Measurements from ENCODE around the gene FAM151A.

FAM151A gene

DNA sequence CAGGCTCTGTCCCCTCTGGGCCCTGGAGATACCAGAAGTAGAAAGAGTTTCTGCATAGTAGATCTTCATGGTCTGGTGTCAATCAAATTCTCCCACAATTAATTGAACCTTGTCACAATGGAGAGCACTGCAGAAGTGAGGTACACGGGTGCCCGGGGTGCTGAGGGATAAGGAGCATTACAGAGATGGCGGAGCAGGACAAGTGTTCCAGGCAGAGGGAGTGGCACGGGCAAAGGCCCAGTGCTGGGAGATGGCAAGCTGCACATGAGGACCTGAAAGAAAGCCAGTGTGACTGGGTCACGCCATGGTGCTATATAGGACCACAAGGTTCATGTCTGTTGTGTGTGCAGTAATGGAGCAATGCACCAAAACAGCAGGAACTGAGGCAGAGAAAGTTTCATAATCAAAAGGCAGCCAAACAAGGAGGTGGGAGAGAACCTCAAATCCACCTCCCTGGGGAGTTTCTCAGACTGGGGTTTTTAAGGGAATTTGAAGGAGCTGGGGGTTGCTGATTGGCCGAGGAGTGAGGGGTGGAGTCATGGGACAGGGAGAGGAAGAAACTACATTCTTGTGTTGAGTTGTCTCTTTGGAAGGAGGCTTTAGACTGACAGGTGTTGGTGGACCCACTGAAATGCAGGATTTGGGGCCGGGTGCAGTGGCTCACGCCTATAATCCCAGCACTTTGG is 47.6 kb downstream of the FAM151A start:
- DNase-seq, result no peak

DNA sequence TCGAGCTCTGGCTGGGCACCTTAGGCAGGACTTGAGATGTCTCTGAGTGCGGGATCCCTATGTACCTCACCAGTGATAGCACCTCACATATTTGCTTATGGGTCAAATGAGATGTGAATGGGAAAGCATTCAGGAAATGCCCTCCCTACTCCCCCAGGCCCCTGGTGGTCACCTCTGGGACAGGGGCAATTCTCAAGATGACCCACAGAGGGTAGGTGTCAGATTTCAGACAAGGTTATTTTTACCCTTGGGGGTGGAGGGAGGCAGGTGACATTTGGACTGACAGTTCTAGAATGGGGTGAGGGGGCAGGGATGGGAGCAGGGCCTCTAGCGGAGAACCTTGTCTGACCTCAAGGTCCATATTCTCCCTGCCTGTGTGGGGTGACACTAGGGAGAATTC is 48.2 kb downstream of the FAM151A start:
- DNase-seq, result no peak

DNA sequence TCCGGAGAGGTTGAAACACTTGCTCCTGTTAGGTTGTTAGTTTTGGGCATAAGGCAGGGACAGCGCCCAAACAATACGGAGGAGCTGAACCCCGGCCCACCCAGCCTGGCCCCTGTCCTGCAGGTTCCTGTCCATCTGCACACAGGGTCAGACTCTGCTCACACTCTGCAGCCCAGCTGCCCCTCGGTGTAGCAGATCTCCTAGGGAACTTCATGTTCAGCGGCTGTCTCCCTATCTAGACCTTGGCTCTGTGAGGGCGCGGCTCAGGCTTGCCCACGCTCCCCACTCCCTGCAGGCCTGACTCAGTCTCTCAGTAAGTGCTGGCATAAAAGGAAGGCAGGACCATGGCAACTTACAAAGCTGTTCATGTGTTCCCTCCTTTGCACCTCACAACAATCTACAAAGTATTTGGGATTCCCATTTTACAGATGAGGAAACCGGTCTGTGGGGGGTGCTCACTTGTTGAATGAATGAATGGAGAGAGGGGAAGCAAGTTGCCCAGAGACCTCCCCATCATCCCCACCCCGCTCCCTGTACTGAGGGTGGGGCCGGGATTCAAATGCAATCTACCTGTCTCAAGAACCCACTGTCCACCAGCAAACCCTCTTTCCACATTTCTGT is 49.1 kb downstream of the FAM151A start:
- no peak for DNase-seq

DNA sequence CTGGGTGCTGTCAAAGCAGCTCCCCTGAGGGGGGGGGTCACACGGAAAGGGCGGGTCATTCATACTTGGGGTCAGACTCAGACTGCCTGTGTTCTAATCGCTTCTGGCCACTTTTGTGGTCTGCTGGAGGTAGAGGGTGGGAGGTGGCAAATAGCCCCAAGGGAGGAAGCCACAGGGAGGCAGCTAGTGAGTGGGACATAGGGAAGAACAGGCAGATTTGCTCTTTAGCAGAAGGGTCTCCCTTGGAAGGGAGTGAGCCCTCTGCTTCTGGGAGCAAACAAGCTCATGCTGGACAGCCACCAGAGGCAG is 50.8 kb downstream of the FAM151A start:
- no peak for DNase-seq

DNA sequence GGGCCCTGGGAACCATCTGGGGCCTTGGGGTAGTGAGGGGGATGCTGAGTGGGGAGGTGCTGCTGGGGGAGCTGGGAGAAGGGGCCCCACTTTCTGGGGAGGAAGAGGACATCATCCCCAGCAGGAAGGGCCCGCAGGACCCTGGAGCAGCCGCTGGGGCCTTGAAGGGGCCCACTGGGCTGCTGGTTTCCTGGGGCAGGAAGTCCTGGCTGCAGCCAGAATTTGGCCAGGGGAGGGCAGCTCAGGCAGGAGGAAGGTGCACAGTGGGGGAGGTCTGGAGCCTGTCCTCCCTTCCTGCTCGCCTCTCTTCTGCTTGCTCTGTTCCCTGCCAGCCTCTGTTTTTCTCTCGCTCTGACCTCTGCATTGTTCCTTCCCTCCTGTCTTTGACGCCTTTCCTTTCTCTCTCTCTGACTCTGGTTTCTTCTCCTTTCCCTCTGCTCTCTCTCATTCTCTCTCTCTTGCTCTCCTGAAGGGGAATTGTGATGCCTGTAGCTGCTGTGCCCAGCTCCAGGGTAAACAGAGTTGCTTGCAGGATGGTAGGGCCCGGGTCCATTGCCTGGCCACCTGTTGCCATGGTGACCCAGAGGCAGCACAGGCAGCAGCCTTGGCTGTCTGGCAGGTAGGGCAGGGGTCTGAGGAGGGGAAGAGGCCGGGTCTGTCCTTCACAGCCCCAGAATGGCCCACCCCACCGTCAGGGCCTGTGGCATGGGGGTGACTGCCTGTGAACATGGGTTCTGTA is 51.4 kb downstream of the FAM151A start:
- DNase-seq, result no peak

DNA sequence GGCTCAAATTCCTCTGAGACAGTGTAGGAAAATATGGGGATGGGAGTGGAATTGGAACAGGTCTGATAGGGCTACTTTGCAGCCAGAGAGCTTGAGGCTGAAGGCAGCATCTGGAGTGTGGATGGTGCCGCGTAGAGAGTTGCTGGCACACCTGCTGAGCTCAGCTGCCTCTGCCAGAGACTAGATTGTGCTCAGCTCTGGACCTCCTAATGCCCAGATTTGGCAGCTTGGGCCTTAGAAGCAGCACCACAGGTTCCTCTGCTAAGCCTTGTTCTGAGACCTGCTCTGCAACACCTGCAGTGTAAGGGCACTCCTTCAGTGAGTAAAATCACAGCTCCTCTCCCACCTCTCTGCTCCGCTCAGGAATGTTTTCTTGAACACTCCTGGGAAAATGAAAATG is 52.0 kb downstream of the FAM151A start:
- DNase-seq, result no peak

DNA sequence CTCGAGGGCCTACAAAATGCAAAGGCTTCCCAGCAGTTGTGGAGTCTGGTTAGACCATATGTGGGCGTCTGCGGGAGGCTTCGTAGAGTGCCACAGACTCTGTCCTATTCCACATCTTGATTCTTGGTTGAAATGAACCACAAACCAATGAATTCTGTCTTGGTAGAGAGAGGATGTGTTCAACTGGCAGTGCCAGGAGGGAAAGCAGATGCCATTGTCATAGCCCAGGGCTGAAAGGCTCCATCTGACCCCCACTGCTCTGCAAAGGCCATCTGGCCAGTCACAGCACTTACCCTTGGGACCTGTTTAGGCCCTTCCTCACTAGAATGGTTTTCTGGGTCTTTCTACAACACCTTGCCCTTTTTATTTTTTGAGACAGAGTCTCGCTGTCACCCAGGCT is 53.2 kb downstream of the FAM151A start:
- no peak for DNase-seq

DNA sequence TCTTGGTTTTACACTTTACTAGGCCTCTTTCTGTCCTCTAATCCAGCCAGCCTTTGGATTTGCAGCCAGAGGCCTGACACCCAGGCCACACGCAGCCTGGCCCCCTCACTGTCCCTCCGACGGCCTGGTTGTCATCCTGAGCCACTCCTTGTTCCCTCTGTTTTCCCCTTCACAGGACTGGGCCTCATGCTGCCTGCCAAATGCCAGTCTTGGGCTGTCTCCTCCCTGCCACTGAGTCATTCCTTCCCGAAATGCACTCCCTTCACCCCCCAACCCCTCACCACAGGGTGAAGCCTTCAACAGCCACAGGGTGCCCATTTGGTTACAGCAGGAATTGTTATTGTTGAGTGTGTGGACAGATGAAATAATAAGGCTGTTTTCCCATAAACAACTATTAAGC is 54.0 kb downstream of the FAM151A start:
- DNase-seq, result no peak

DNA sequence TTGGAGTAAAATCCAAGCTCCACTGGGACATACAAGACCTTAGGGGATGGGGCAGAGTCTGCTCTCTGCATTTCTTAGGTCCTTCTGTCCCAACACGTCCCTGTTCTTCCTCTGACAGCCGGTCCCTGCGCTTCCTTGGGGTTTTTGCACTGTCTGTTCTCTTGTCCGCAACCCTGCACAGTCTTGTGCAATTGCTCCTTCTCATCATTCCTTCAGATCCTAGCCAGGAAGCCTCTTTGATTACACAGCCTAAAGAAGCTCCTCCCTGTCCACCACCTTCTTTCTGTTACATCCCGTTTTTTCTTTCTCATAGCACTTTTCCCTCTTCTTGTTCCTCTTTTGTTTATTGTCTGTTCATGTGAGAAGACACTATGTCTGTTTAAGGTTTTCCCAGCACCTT is 55.4 kb downstream of the FAM151A start:
- no peak for DNase-seq

DNA sequence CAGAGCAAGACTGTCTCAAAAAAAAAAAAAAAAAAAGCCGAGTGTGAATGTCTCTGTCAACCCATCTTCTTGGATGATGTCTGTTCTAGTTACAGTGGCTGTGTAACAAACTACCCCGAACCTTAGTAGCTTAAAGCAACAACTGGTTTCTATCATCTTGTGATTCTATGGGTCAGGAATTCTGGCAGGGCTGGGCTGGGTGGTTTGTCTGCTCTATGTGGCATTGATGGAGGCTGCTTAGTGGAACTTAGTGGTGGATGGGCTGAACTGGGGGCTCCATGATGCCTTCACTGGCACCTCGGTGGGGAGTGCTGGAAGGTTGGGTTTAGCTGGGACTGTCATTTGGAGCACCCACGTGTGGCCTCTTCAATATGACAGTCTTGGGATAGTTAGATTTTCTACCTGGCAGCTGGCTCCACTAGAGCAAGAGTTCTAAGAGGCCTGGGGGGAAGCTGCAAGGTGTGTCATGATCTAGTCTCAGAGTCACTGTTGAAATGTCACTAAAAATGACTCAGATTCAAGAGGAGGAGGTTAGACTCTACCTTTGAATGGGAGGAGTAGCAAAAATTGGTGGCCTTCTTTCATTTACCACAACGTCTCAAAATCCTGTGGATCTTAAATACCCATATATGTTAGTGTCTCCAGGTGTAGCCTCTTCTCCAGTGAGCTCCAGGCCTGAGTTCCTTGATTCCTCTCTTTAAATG is 56.7 kb downstream of the FAM151A start:
- DNase-seq, result no peak

DNA sequence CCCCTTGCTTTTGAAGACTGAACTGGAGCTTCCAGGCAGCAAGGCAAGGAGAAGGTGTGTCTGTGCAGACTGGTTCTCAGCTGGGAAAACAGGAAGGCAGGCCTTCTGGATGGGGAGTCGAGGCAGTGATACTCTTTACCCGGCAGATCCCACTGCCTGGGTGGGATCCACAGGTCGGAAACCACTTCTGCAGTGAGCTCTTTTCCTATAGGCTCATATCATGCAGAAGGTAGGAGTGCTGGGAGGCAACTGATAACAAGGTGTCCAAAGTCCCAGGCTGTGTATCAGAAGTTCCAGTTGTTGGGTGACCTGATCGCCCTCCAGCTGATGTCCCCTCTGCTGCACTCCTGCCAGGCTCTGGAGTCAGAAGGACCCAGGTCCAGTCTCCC is 58.2 kb downstream of the FAM151A start:
- DNase-seq, result no peak

DNA sequence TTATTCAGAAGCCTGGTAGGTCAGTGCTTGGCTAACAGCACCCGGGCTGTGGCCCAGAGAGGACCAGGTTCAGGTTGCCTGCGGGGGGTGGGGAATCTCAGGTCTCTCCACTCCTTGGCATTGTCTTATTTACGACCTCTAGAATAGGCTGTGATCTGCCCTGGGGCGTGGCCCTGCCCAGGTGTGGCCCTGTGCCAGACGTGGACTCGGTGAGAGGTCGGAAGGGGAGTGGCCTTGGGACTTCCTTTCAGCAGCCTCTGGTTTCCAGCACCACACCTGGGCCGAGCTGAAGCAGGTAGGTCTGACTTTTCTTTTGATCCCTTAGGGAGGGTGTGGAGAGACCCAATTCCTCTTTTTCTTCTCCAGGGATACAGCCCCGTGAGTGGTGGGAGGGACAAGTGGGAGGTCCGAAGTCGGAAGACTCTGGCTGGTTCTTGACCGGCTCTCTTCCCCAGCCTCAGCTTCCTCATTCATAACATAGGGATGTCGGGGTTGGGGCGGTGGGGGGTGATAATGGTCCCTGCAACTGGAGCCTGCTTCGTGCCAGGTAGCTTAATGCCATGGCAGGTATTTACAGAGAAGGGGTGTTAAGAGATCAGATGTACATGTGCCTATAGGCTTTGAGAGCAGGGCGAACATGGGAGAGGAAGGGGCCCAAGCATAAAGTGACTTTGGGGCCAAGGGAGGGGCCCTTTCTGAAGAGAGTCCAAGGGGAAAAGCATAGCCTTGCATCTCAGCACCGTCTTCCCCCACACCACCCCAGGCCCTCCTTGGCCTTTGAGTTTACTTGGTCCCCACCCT is 58.8 kb downstream of the FAM151A start:
- no peak for DNase-seq

DNA sequence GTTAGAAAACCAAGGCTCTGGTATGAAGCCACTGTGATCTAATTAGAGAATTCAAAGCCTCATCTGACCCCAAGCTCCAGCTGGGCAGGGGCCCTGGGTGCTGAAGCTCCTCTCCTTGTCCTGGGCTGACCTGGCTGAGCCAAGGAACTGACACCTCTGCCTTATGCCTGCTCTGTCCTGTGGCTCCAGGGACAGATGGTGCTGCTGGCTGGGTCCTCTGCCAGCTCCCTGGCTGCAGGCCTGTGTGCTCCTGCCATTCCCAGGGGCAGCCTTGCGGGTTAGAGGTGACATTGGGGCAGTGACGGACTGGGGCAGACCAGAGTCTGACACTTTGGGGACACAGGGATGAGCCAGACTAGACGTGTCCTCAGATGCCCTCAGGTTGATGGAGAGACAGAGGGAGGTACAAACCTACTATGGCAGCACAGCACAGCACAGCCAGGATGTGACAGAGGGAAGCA is 63.5 kb downstream of the FAM151A start:
- no peak for DNase-seq
